H1 (cell line): ENCODE results near the gene GRP. TPM values are rescaled to one million over a fixed set of nuclear protein-coding genes. Genes with fewer than 3 reads are reported as not detected.

Source experiments
- CTCF ChIA-PET: fragments of 300-600 bp; sonication (Branson Sonifier 250); formaldehyde crosslinking; loops from one replicate; lab custom pipeline; 2021; ENCODE audit not compliant: partially characterized antibody; lab: Charles Lee
- POLR2A ChIA-PET: fragments of 300-600 bp; sonication (Branson Sonifier 250); formaldehyde crosslinking; loops from one replicate; lab custom pipeline; 2021; ENCODE audit warnings: inconsistent platforms; ENCODE audit not compliant: partially characterized antibody; lab: Charles Lee
- DNase-seq, 2 experiments: peaks; one replicate each; pipeline versions ENCODE4 v3.0.0 to v3.0.0-alpha.2; 2010 to 2022; ENCODE audit warnings: low spot score in 2 of 2, low read depth in 1 of 2, mixed read lengths in 1 of 2
- FAIRE-seq: peaks from 2 replicates; lab custom pipeline; 2011; peaks lifted over from hg19 to GRCh38; lab: Jason Lieb, UNC
- H2AFZ ChIP-seq: 2 replicates; pipeline ENCODE4 v1.8.1; 2012; ENCODE audit warnings: low read length, inconsistent platforms
- H2AK5ac ChIP-seq: 2 replicates; pipeline ENCODE4 v1.6.1; 2013; ENCODE audit warnings: low read depth, low read length
- H2BK120ac ChIP-seq: replicated peaks from 2 replicates; pipeline ENCODE3; 2013; ENCODE audit warnings: low read depth, low read length, inconsistent platforms
- H2BK12ac ChIP-seq: 2 replicates; pipeline ENCODE4 v1.6.1; 2013; ENCODE audit warnings: low read depth, low read length
- H2BK15ac ChIP-seq: 2 replicates; pipeline ENCODE4 v1.6.1; 2013; ENCODE audit warnings: low read length
- H2BK20ac ChIP-seq: 2 replicates; pipeline ENCODE4 v1.6.1; 2013; ENCODE audit warnings: low read length
- H2BK5ac ChIP-seq: 2 replicates; pipeline ENCODE4 v1.6.1; 2013; ENCODE audit warnings: low read depth, low read length
- H3K14ac ChIP-seq: 2 replicates; pipeline ENCODE4 v1.6.1; 2013; ENCODE audit warnings: inconsistent platforms; ENCODE audit not compliant: insufficient read length
- H3K18ac ChIP-seq: 2 replicates; pipeline ENCODE4 v1.6.1; 2013; ENCODE audit warnings: low read length; ENCODE audit errors: extremely low read depth
- H3K23ac ChIP-seq: 2 replicates; pipeline ENCODE4 v1.6.1; 2013; ENCODE audit warnings: inconsistent platforms; ENCODE audit not compliant: insufficient read length
- H3K23me2 ChIP-seq: 2 replicates; pipeline ENCODE4 v1.6.1; 2013; ENCODE audit warnings: low read depth, low read length
- H3K27ac ChIP-seq: 2 replicates; pipeline ENCODE4 v1.6.1; 2011; ENCODE audit warnings: low read depth, low read length, inconsistent platforms
- H3K27me3 ChIP-seq, 4 experiments: replicated peaks in 1 of 4; 1 replicate in 1 of 4; 2 replicates in 3 of 4; pipeline versions ENCODE4 v1.6.1 to v1.8.1; 2011 to 2013; ENCODE audit warnings: low read length in 3 of 4, mild to moderate bottlenecking in 3 of 4, inconsistent platforms in 2 of 4, mixed read lengths in 2 of 4, moderate library complexity in 1 of 4; ENCODE audit not compliant: control insufficient read depth in 3 of 4, insufficient read depth in 3 of 4; ENCODE audit errors: extremely low read depth in 1 of 4
- H3K36me3 ChIP-seq, 4 experiments: 2 replicates each; pipeline versions ENCODE4 v1.6.1 to v1.8.1; 2011 to 2013; ENCODE audit warnings: mild to moderate bottlenecking in 4 of 4, low read length in 3 of 4, moderate library complexity in 2 of 4, control low read depth in 1 of 4, inconsistent platforms in 1 of 4; ENCODE audit not compliant: insufficient read depth in 4 of 4, control insufficient read depth in 2 of 4
- H3K4ac ChIP-seq: replicated peaks from 2 replicates; pipeline ENCODE3; 2013; ENCODE audit warnings: low read length, low read depth, mixed read lengths, inconsistent platforms; ENCODE audit not compliant: insufficient read length
- H3K4me1 ChIP-seq, 4 experiments: replicated peaks in 1 of 4; 1 replicate in 1 of 4; 2 replicates in 3 of 4; pipeline versions ENCODE4 v1.6.1 to v1.8.1; 2011 to 2013; ENCODE audit warnings: low read length in 3 of 4, inconsistent platforms in 2 of 4, mixed read lengths in 1 of 4; ENCODE audit not compliant: insufficient read depth in 4 of 4, control insufficient read depth in 3 of 4
- H3K4me2 ChIP-seq, 2 experiments: 2 replicates each; pipeline versions ENCODE4 v1.6.1 to v1.8.1; 2011 to 2013; ENCODE audit warnings: low read depth in 2 of 2, low read length in 2 of 2, control low read depth in 1 of 2, inconsistent platforms in 1 of 2, mild to moderate bottlenecking in 1 of 2; ENCODE audit not compliant: insufficient read depth in 1 of 2
- H3K4me3 ChIP-seq, 4 experiments: fragments of 200-600, 300-600 bp in 1 of 4; sonication (generic), shearing (Covaris generic), sonication (Bioruptor Twin) in 1 of 4; 2 replicates each; pipeline versions ENCODE4 v1.5.1 to v1.8.1; 2011 to 2016; ENCODE audit warnings: low read length in 4 of 4, low read depth in 3 of 4, control low read depth in 2 of 4, inconsistent platforms in 2 of 4, mild to moderate bottlenecking in 2 of 4, mixed read lengths in 1 of 4, moderate library complexity in 1 of 4; ENCODE audit not compliant: insufficient read depth in 2 of 4; ENCODE audit errors: extremely low read depth in 1 of 4
- H3K56ac ChIP-seq: replicated peaks from 2 replicates; pipeline ENCODE3; 2013; ENCODE audit warnings: low read depth, mild to moderate bottlenecking, mixed read lengths, low read length, inconsistent platforms; ENCODE audit not compliant: insufficient read length
- H3K79me1 ChIP-seq: 2 replicates; pipeline ENCODE4 v1.6.1; 2013; ENCODE audit warnings: low read depth, low read length, control low read depth
- H3K79me2 ChIP-seq, 2 experiments: 2 replicates each; pipeline versions ENCODE4 v1.6.1 to v1.8.1; 2012 to 2013; ENCODE audit warnings: low read length in 2 of 2, mild to moderate bottlenecking in 2 of 2, inconsistent platforms in 1 of 2; ENCODE audit not compliant: insufficient read depth in 2 of 2, control insufficient read depth in 1 of 2
- H3K9ac ChIP-seq, 4 experiments: replicated peaks in 1 of 4; 1 replicate in 1 of 4; 2 replicates in 3 of 4; pipeline versions ENCODE4 v1.6.1 to v1.8.1; 2011 to 2013; ENCODE audit warnings: low read depth in 3 of 4, low read length in 3 of 4, control low read depth in 2 of 4, mild to moderate bottlenecking in 2 of 4, moderate library complexity in 2 of 4, inconsistent platforms in 1 of 4; ENCODE audit errors: extremely low read depth in 1 of 4
- H3K9me3 ChIP-seq, 2 experiments: 2 replicates each; pipeline versions ENCODE4 v1.6.1 to v1.8.1; 2012 to 2013; ENCODE audit warnings: mild to moderate bottlenecking in 2 of 2, moderate library complexity in 2 of 2, control low read depth in 1 of 2, inconsistent platforms in 1 of 2, low read depth in 1 of 2, low read length in 1 of 2, mixed read lengths in 1 of 2; ENCODE audit not compliant: insufficient read depth in 2 of 2
- H4K20me1 ChIP-seq, 2 experiments: replicated peaks in 1 of 2; 2 replicates each; pipeline versions ENCODE3 to v1.8.1; 2011 to 2013; ENCODE audit warnings: inconsistent platforms in 2 of 2, low read length in 2 of 2, mild to moderate bottlenecking in 1 of 2; ENCODE audit not compliant: insufficient read depth in 2 of 2, control insufficient read depth in 1 of 2
- H4K5ac ChIP-seq: 2 replicates; pipeline ENCODE4 v1.6.1; 2013; ENCODE audit warnings: low read length, low read depth, mixed read lengths, inconsistent platforms; ENCODE audit not compliant: insufficient read length
- H4K8ac ChIP-seq: 2 replicates; pipeline ENCODE4 v1.8.0; 2013; ENCODE audit warnings: mild to moderate bottlenecking, moderate library complexity, low read length, inconsistent platforms; ENCODE audit not compliant: insufficient read depth; ENCODE audit errors: extremely low read depth
- H4K91ac ChIP-seq: replicated peaks from 2 replicates; pipeline ENCODE3; 2013; ENCODE audit warnings: low read length, mixed read lengths, inconsistent platforms; ENCODE audit not compliant: insufficient read length
- GTF2F1 ChIP-seq: IDR thresholded peaks from 2 replicates; pipeline ENCODE4 v1.6.1; 2012; ENCODE audit warnings: low read depth, low read length, improper control_type of control experiment, borderline replicate concordance
- POLR2A ChIP-seq, 2 experiments: IDR thresholded peaks; 1 replicate in 1 of 2; 2 replicates in 1 of 2; pipeline ENCODE4 v1.6.1; 2011; ENCODE audit warnings: low read depth in 2 of 2, low read length in 2 of 2, mild to moderate bottlenecking in 2 of 2; ENCODE audit errors: control extremely low read depth in 1 of 2
- RAD21 ChIP-seq, 2 experiments: IDR thresholded peaks in 1 of 2; conservative IDR thresholded peaks in 1 of 2; 2 replicates each; pipeline ENCODE4 v1.6.1; 2011; ENCODE audit warnings: low read depth in 2 of 2, low read length in 2 of 2, improper control_type of control experiment in 1 of 2, inconsistent platforms in 1 of 2, mild to moderate bottlenecking in 1 of 2, moderate library complexity in 1 of 2
- whole genome bisulfite sequencing, 2 experiments: shearing (Covaris generic) in 1 of 2; methylation state at CpG; one replicate each; pipeline versions ENCODE4 v1.1.6 to v1.1.7; 2013 to 2015; ENCODE audit warnings: low lambda C conversion rate in 2 of 2, mixed read lengths in 2 of 2, inconsistent platforms in 1 of 2, low coverage in 1 of 2, missing lambda C conversion rate in 1 of 2; ENCODE audit not compliant: insufficient replicate concordance in 2 of 2, insufficient coverage in 1 of 2, insufficient read length in 1 of 2; ENCODE audit errors: extremely low coverage in 1 of 2, missing lambda C conversion rate in 1 of 2; 5-methylcytosine and 5-hydroxymethylcytosine counted together
- polyA plus RNA-seq, 7 experiments: library from polyadenylated mRNA; depleted of rRNA in 3 of 7; stranded (reverse) in 5 of 7; unstranded in 2 of 7; fragments of >200 nt in 5 of 7; fragments of 200-250 nt in 2 of 7; gene quantifications; 1 replicate in 5 of 7; 2 replicates in 1 of 7; 4 replicates in 1 of 7; pipeline versions ENCODE4 v1.2.1 to v1.2.3, GENCODE V29; 2011 to 2013; ENCODE audit warnings: missing spikeins in 2 of 7, mixed read lengths in 2 of 7
- total RNA-seq: library from RNA; stranded (reverse); fragmentation: NEBNext Ultra II Directional; extraction: Animal tissue kit (Norgen Biotek cat#: 25700); gene quantifications from 2 replicates; pipeline ENCODE4 v1.2.1, GENCODE V29; 2021
- TF ChIP-seq, protein P1 (sequence below), 3 experiments: IDR thresholded peaks; 1 replicate in 2 of 3; 2 replicates in 1 of 3; pipeline versions ENCODE4 v1.5.1 to v1.6.1; 2011; ENCODE audit warnings: low read length in 3 of 3, mild to moderate bottlenecking in 3 of 3, inconsistent platforms in 2 of 3, low read depth in 1 of 3, moderate library complexity in 1 of 3; ENCODE audit not compliant: insufficient read depth in 1 of 3; ENCODE audit errors: control extremely low read depth in 1 of 3

GRP gene
- total and polyA plus RNA-seq, 2 of the 8 experiments (the other 6 are each of a cell fraction or from before 2014, with no cell fraction given) = not detected

DNA sequence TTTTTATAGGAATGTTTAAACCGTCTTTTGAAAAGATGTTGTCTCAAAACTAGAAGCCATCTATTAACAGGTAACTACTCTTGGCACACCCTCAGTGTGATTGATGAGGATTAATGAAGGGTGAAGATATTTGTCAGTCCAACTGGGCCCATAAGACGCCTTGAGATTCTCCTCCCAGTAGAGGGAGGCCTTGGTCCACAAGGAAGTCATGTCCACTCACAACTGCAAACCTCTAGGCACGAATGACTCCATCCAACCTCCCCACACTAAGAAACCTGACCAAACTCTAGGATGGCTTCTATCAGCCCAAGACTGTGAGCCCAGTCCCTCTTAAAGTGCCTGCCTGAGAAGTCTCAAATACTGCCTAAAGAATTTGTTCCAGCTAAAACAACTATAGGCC is 19.2 kb upstream of the GRP start:
- TF ChIP-seq GTF2F1 (no peak), RAD21 (IDR thresholded peaks at IDR 0.05 in 1 of 2, conservative IDR thresholded peaks at IDR 0.05 in 1 of 2; ENCODE audit: low read depth in 2 of 2, low read length in 2 of 2) (peak; percentile 51 to 61), POLR2A (IDR thresholded peaks at IDR 0.05; ENCODE audit: control extremely low read depth in 1 of 2, low read depth in 2 of 2, low read length in 2 of 2) (no peak)
- TF ChIP-seq, protein P1, sequence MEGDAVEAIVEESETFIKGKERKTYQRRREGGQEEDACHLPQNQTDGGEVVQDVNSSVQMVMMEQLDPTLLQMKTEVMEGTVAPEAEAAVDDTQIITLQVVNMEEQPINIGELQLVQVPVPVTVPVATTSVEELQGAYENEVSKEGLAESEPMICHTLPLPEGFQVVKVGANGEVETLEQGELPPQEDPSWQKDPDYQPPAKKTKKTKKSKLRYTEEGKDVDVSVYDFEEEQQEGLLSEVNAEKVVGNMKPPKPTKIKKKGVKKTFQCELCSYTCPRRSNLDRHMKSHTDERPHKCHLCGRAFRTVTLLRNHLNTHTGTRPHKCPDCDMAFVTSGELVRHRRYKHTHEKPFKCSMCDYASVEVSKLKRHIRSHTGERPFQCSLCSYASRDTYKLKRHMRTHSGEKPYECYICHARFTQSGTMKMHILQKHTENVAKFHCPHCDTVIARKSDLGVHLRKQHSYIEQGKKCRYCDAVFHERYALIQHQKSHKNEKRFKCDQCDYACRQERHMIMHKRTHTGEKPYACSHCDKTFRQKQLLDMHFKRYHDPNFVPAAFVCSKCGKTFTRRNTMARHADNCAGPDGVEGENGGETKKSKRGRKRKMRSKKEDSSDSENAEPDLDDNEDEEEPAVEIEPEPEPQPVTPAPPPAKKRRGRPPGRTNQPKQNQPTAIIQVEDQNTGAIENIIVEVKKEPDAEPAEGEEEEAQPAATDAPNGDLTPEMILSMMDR (IDR thresholded peaks at IDR 0.05; ENCODE audit: control extremely low read depth in 1 of 3, insufficient read depth in 1 of 3, low read depth in 1 of 3, low read length in 3 of 3) = peak; percentile 17 to 34 (median 20); a peak in 3 of 4 replicates
- Histone ChIP-seq H3K14ac (no peak overlapping the region), H2BK20ac (no peak overlapping the region), H3K56ac (no peak overlapping the region), H3K79me2 (no peaks in the 10 kb centered on the region), H2AFZ (no peak overlapping the region), H2AK5ac (no peak overlapping the region), H2BK15ac (no peak overlapping the region), H4K91ac (no peak overlapping the region), H3K23me2 (no peaks in the 10 kb centered on the region; the same call in 1 of the 2 replicates), H3K9ac (no peak overlapping the region), H3K27ac (no peak overlapping the region), H3K4me2 (no peak overlapping the region), H4K8ac (no peak overlapping the region), H2BK120ac (no peak overlapping the region), H3K36me3 (no peaks in the 10 kb centered on the region), H3K4me3 (no peak overlapping the region), H3K23ac (no peak overlapping the region), H3K4me1 (no peaks in the 10 kb centered on the region; a peak in 2 of 7 replicates), H3K9me3 (no peaks in the 10 kb centered on the region), H3K27me3 (no peaks in the 10 kb centered on the region), H2BK12ac (no peak overlapping the region), H2BK5ac (no peak overlapping the region), H4K20me1 (no peaks in the 10 kb centered on the region), H4K5ac (no peak overlapping the region), H3K79me1 (no peaks in the 10 kb centered on the region), H3K18ac (no peak overlapping the region; the same call in 1 of the 2 replicates), H3K4ac (no peak overlapping the region)
- ChIA-PET POLR2A (no interaction called here), CTCF (interaction anchor here (0.5 to 1.9 kb wide), 4 partner anchors 10 to 448 kb away, joined by 3 to 5 read pairs (median 3); no protein-coding TSS in a partner anchor)
- WGBS, 2 experiments = 76% methylated on average over 3 of the region's 3 CpGs; no CpG with 5 or more reads in 1 of the 2 experiments
- DNase-seq (no peak), FAIRE-seq (no peak)
